ENCODE measurements around the gene ZNF329. TPM values are rescaled to one million over a fixed set of nuclear protein-coding genes. Genes with fewer than 3 reads are reported as not detected.
"Not testable (repeated sequence)": the region's sequence is repeated elsewhere in the genome, so short reads cannot be mapped to it uniquely, and the experiment has no call there.

Gene ZNF329
- total and polyA plus RNA-seq, 3 donors from 2014 or later: 19.8 to 24.2 (median 20.7) TPM

DNA sequence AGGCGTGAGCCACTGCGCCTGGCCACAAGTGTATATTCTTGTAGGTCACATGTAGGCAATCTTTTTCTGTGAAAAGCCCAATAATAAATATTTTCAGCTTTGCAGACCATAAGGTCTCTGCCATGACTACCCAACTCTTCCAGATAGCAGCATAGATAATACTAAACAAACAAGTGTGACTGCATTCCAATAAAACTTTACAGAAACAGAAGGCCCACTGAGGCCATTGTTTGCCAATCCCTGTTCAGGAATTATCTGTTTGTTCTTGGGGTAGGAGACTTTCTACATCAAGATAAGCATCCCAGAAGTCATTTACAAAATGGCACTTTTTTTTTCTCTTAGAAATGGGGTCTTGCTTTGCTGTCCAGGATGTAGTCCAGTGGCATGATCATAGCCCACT lies 2.8 kb upstream of the ZNF329 start:
- TF ChIP-seq, protein P1, sequence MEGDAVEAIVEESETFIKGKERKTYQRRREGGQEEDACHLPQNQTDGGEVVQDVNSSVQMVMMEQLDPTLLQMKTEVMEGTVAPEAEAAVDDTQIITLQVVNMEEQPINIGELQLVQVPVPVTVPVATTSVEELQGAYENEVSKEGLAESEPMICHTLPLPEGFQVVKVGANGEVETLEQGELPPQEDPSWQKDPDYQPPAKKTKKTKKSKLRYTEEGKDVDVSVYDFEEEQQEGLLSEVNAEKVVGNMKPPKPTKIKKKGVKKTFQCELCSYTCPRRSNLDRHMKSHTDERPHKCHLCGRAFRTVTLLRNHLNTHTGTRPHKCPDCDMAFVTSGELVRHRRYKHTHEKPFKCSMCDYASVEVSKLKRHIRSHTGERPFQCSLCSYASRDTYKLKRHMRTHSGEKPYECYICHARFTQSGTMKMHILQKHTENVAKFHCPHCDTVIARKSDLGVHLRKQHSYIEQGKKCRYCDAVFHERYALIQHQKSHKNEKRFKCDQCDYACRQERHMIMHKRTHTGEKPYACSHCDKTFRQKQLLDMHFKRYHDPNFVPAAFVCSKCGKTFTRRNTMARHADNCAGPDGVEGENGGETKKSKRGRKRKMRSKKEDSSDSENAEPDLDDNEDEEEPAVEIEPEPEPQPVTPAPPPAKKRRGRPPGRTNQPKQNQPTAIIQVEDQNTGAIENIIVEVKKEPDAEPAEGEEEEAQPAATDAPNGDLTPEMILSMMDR (IDR thresholded peaks at IDR 0.05): no peak
- no peak for TF ChIP-seq POLR2A (IDR thresholded peaks at IDR 0.05)
- H3K4me1 ChIP-seq: peaks cover 11% of the 10 kb centered on the region
- no peak overlapping the region for H3K27ac ChIP-seq
- H3K4me3 ChIP-seq: no peak overlapping the region
- WGBS, 2 donors: 96% methylated on average over 2 of the region's 2 CpGs; no CpG with 5 or more reads in 1 of the 2 donors
- no peaks in the 10 kb centered on the region for H3K27me3 ChIP-seq
- intact Hi-C loops (cut with DNase I; ENCODE audit: low total_unique reads): loop anchor here (10.0 kb wide), 1 partner anchor 129 kb away; no protein-coding TSS in a partner anchor
- no peak for DNase-seq
- H3K36me3 ChIP-seq (ENCODE audit: low read depth, missing control alignments): no peaks in the 10 kb centered on the region
- H3K9me3 ChIP-seq: no peaks in the 10 kb centered on the region

DNA sequence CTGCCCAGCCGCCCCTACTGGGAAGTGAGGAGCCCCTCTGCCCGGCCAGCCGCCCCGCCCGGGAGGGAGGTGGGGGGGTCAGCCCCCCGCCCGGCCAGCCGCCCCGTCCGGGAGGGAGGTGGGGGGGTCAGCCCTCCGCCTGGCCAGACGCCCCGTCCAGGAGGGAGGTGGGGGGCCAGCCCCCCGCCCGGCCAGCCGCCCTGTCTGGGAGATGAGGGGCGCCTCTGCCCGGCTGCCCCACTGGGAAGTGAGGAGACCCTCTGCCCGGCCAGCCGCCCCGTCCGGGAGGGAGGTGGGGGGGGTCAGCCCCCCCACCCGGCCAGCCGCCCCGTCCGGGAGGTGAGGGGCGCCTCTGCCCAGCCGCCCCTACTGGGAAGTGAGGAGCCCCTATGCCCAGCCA lies 3.1 kb downstream of the ZNF329 start:
- H3K27me3 ChIP-seq; intact Hi-C loops (cut with DNase I; ENCODE audit: low total_unique reads); H3K4me1 ChIP-seq; DNase-seq; H3K4me3 ChIP-seq; H3K27ac ChIP-seq; H3K9me3 ChIP-seq; H3K36me3 ChIP-seq (ENCODE audit: low read depth, missing control alignments): not testable (repeated sequence)
- 100% methylated on average over 4 of the region's 28 CpGs for WGBS, 2 donors

DNA sequence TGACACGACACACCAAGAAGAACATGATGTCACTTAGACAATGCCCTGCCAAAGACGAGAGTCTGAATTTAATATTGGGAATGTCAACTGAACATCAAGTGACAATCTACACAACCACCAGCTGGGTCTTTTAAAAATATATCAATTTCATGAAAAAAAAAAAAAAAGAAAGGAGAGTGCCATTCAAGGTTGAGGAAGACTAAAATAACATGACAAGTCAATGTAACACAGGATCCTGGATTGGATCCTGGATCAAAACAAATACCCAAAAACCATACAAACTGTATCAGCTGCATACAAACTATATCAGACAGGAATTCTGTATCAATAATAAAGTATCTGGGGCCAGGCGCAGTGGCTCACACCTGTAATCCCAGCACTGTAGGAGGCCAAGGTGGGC lies 4.7 kb downstream of the ZNF329 start:
- intact Hi-C loops (cut with DNase I; ENCODE audit: low total_unique reads): no loop called here
- no peaks in the 10 kb centered on the region for H3K27me3 ChIP-seq
- DNase-seq: no peak
- H3K9me3 ChIP-seq: no peaks in the 10 kb centered on the region
- no peak overlapping the region for H3K4me3 ChIP-seq
- TF ChIP-seq, protein P1 (IDR thresholded peaks at IDR 0.05): no peak
- no peak for TF ChIP-seq POLR2A (IDR thresholded peaks at IDR 0.05)
- no peak overlapping the region for H3K27ac ChIP-seq
- H3K4me1 ChIP-seq: peaks cover under 1% of the 10 kb centered on the region
- WGBS, 2 donors: 97% methylated on average over 3 of the region's 3 CpGs
- H3K36me3 ChIP-seq (ENCODE audit: low read depth, missing control alignments): no peaks in the 10 kb centered on the region

DNA sequence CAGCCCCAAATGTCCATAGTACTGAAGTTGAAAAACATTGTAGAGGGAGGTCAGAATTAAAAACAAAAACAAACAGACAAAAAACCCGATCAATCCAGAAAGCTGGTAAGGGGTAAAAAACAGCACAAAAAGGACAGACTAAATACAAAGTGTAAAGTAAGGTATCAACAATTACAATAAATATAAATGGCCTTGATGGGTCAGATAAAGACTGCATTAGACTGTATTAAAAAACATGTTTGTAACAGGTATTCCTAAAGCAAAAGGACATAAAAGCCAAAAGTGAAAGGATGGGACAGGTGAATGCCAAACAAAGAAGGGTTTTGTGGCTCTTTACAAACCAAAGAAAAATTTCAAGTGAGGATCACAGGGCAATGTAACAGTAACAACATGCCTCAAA lies 16.3 kb downstream of the ZNF329 start:
- WGBS, 2 donors: 91 to 93% methylated on average over 1 of the region's 1 CpG
- H3K4me1 ChIP-seq: no peaks in the 10 kb centered on the region
- no peaks in the 10 kb centered on the region for H3K9me3 ChIP-seq
- no peak overlapping the region for H3K27ac ChIP-seq
- TF ChIP-seq, protein P1 (IDR thresholded peaks at IDR 0.05): no peak
- H3K36me3 ChIP-seq (ENCODE audit: low read depth, missing control alignments): no peaks in the 10 kb centered on the region
- intact Hi-C loops (cut with DNase I; ENCODE audit: low total_unique reads): no loop called here
- DNase-seq: no peak
- no peak overlapping the region for H3K4me3 ChIP-seq
- no peaks in the 10 kb centered on the region for H3K27me3 ChIP-seq

DNA sequence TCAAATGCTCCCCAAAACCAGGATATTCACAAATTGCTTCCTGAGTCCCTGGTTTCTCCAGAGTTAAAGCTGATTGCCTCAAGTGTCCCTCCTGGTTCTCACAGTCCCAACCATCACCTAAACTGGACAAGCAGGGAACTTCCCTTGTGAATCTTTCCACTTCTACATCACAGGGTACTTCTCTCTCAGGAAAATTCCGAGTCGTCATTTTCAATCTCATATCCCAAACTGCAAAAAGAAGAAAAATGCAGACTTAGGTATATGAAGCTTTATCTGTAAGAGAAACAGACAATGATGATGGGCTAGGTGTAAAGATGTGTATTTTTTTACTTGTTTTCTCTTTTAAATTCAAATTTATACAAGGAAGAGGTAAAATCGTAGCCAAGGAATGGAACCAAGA lies 21.3 kb downstream of the ZNF329 start:
- TF ChIP-seq, protein P1 (IDR thresholded peaks at IDR 0.05): no peak
- TF ChIP-seq POLR2A (IDR thresholded peaks at IDR 0.05): no peak
- DNase-seq: no peak
- H3K4me1 ChIP-seq: no peaks in the 10 kb centered on the region
- intact Hi-C loops (cut with DNase I; ENCODE audit: low total_unique reads): no loop called here
- 96 to 97% methylated on average over 3 of the region's 3 CpGs for WGBS, 2 donors
- H3K4me3 ChIP-seq: no peak overlapping the region
- no peaks in the 10 kb centered on the region for H3K36me3 ChIP-seq (ENCODE audit: low read depth, missing control alignments)
- H3K9me3 ChIP-seq: peaks cover 3% of the 10 kb centered on the region
- H3K27ac ChIP-seq: no peak overlapping the region
- no peaks in the 10 kb centered on the region for H3K27me3 ChIP-seq
